H9 (cell line): ENCODE results near the gene TGFBR3L. TPM values are rescaled to one million over a fixed set of nuclear protein-coding genes. Genes with fewer than 3 reads are reported as not detected.

Experiments used
- DNase-seq: peaks from one replicate; pipeline ENCODE4 v3.0.0-alpha.2; 2017
- H2AFZ ChIP-seq: one replicate; pipeline ENCODE4 v1.6.1; 2013; ENCODE audit warnings: mild to moderate bottlenecking, low read length, control low read depth, moderate library complexity
- H2AK5ac ChIP-seq: 2 replicates; pipeline ENCODE4 v1.6.1; 2013; ENCODE audit warnings: low read length, control low read depth, mixed read lengths; ENCODE audit not compliant: insufficient read length
- H2BK120ac ChIP-seq: one replicate; pipeline ENCODE4 v1.6.1; 2013; ENCODE audit warnings: low read depth, mild to moderate bottlenecking, low read length, control low read depth, inconsistent platforms; ENCODE audit not compliant: poor library complexity, severe bottlenecking
- H2BK12ac ChIP-seq: 2 replicates; pipeline ENCODE4 v1.6.1; 2013; ENCODE audit warnings: low read length, control low read depth, mixed read lengths, low read depth; ENCODE audit not compliant: insufficient read length
- H2BK15ac ChIP-seq: 2 replicates; pipeline ENCODE4 v1.6.1; 2013; ENCODE audit warnings: low read depth, low read length, control low read depth
- H2BK20ac ChIP-seq: one replicate; pipeline ENCODE4 v1.6.1; 2013; ENCODE audit warnings: low read depth, mild to moderate bottlenecking, low read length, control low read depth, inconsistent platforms; ENCODE audit not compliant: poor library complexity, severe bottlenecking
- H2BK5ac ChIP-seq: 2 replicates; pipeline ENCODE4 v1.6.1; 2013; ENCODE audit warnings: low read length, control low read depth, mixed read lengths; ENCODE audit not compliant: insufficient read length
- H3K14ac ChIP-seq: 2 replicates; pipeline ENCODE4 v1.6.1; 2013; ENCODE audit warnings: low read length, control low read depth; ENCODE audit not compliant: insufficient read depth
- H3K18ac ChIP-seq: 2 replicates; pipeline ENCODE4 v1.6.1; 2013; ENCODE audit warnings: low read depth, mild to moderate bottlenecking, mixed read lengths, low read length, control low read depth; ENCODE audit not compliant: insufficient read length
- H3K23ac ChIP-seq: 2 replicates; pipeline ENCODE4 v1.6.1; 2013; ENCODE audit warnings: low read length, control low read depth, mixed read lengths, low read depth; ENCODE audit not compliant: insufficient read length
- H3K23me2 ChIP-seq: 2 replicates; pipeline ENCODE4 v1.6.1; 2013; ENCODE audit warnings: low read depth, mild to moderate bottlenecking, mixed read lengths, low read length, control low read depth; ENCODE audit not compliant: insufficient read length, poor library complexity, severe bottlenecking
- H3K27ac ChIP-seq: 2 replicates; pipeline ENCODE4 v1.5.1; 2013; ENCODE audit warnings: low read length, control low read depth, mixed read lengths, low read depth; ENCODE audit not compliant: insufficient read length
- H3K27me3 ChIP-seq: 2 replicates; pipeline ENCODE4 v1.6.1; 2013; ENCODE audit warnings: low read length, control low read depth, inconsistent platforms; ENCODE audit not compliant: insufficient read depth
- H3K4ac ChIP-seq: 2 replicates; pipeline ENCODE4 v1.6.1; 2013; ENCODE audit warnings: low read depth, mild to moderate bottlenecking, control low read depth, inconsistent platforms, low read length, moderate library complexity
- H3K4me1 ChIP-seq: 2 replicates; pipeline ENCODE4 v1.6.1; 2013; ENCODE audit warnings: low read length, control low read depth, inconsistent platforms; ENCODE audit not compliant: insufficient read depth
- H3K4me2 ChIP-seq: 2 replicates; pipeline ENCODE4 v1.6.1; 2013; ENCODE audit warnings: low read length, control low read depth, mixed read lengths; ENCODE audit not compliant: insufficient read length, insufficient read depth
- H3K56ac ChIP-seq: 2 replicates; pipeline ENCODE4 v1.6.1; 2013; ENCODE audit warnings: low read depth, mild to moderate bottlenecking, mixed read lengths, low read length, control low read depth; ENCODE audit not compliant: insufficient read length
- H3K79me1 ChIP-seq: 2 replicates; pipeline ENCODE4 v1.6.1; 2013; ENCODE audit warnings: low read depth, mild to moderate bottlenecking, moderate library complexity, low read length, control low read depth, inconsistent platforms; ENCODE audit not compliant: insufficient read depth, poor library complexity, severe bottlenecking
- H3K79me2 ChIP-seq: 2 replicates; pipeline ENCODE4 v1.6.1; 2013; ENCODE audit warnings: low read length, control low read depth, inconsistent platforms; ENCODE audit not compliant: insufficient read depth
- H3K9ac ChIP-seq: 2 replicates; pipeline ENCODE4 v1.6.1; 2013; ENCODE audit warnings: low read length, control low read depth, mixed read lengths; ENCODE audit not compliant: insufficient read length; ENCODE audit errors: extremely low read depth
- H3K9me3 ChIP-seq: one replicate; pipeline ENCODE4 v1.6.1; 2013; ENCODE audit warnings: low read depth, low read length, inconsistent platforms; ENCODE audit not compliant: control insufficient read depth
- H3T11ph ChIP-seq: one replicate; pipeline ENCODE4 v1.6.1; 2013; ENCODE audit warnings: mild to moderate bottlenecking, low read length, control low read depth, inconsistent platforms
- H4K20me1 ChIP-seq: one replicate; pipeline ENCODE4 v1.6.1; 2013; ENCODE audit not compliant: control insufficient read depth, insufficient read length, insufficient read depth
- H4K5ac ChIP-seq: 2 replicates; pipeline ENCODE4 v1.6.1; 2013; ENCODE audit warnings: low read depth, mild to moderate bottlenecking, mixed read lengths, low read length, control low read depth; ENCODE audit not compliant: insufficient read length
- H4K8ac ChIP-seq: replicated peaks from 2 replicates; pipeline ENCODE4 v1.6.1; 2013; ENCODE audit warnings: low read length, control low read depth, mixed read lengths, low read depth; ENCODE audit not compliant: insufficient read length
- H4K91ac ChIP-seq: 2 replicates; pipeline ENCODE4 v1.6.1; 2013; ENCODE audit warnings: low read depth, mild to moderate bottlenecking, moderate library complexity, mixed read lengths, low read length, control low read depth; ENCODE audit not compliant: insufficient read length
- H3K27ac Mint-ChIP-seq, 3 experiments: 2 replicates in 2 of 3; 3 replicates in 1 of 3; pipeline ENCODE4 v1.8.0; 2020 to 2021; ENCODE audit warnings: mixed read lengths in 3 of 3, mild to moderate bottlenecking in 1 of 3, moderate library complexity in 1 of 3
- H3K27me3 Mint-ChIP-seq: 2 replicates; pipeline ENCODE4 v1.8.0; 2021; ENCODE audit warnings: low read depth, mild to moderate bottlenecking, moderate library complexity, mixed read lengths
- H3K36me3 Mint-ChIP-seq, 3 experiments: 2 replicates in 2 of 3; 3 replicates in 1 of 3; pipeline ENCODE4 v1.8.0; 2020 to 2021; ENCODE audit warnings: low read depth in 3 of 3, mixed read lengths in 3 of 3; ENCODE audit not compliant: insufficient read depth in 1 of 3
- H3K4me1 Mint-ChIP-seq, 2 experiments: 2 replicates each; pipeline ENCODE4 v1.8.0; 2020; ENCODE audit warnings: mixed read lengths in 2 of 2
- H3K4me3 Mint-ChIP-seq, 2 experiments: 2 replicates in 1 of 2; 3 replicates in 1 of 2; pipeline ENCODE4 v1.8.0; 2020 to 2021; ENCODE audit warnings: mild to moderate bottlenecking in 2 of 2, mixed read lengths in 2 of 2, moderate library complexity in 1 of 2
- H3K9me3 Mint-ChIP-seq, 2 experiments: 2 replicates in 1 of 2; 3 replicates in 1 of 2; pipeline ENCODE4 v1.8.0; 2020; ENCODE audit warnings: mild to moderate bottlenecking in 2 of 2, mixed read lengths in 2 of 2, moderate library complexity in 1 of 2
- CTCF ChIP-seq: fragments of 200-600 bp; sonication (generic); conservative IDR thresholded peaks from 3 replicates; pipeline ENCODE4 v1.8.0; 2021; ENCODE audit warnings: antibody characterized with exemption, mild to moderate bottlenecking
- WGBS: extraction: QIAGEN DNeasy Blood & Tissue Kit; methylation state at CpG from one replicate; pipeline ENCODE4 v1.1.7; 2013; ENCODE audit warnings: missing lambda C conversion rate, low lambda C conversion rate, mixed read lengths; ENCODE audit not compliant: insufficient read length; ENCODE audit errors: extremely low coverage; 5-methylcytosine and 5-hydroxymethylcytosine counted together
- total RNA-seq: library from RNA; stranded (reverse); gene quantifications from 2 replicates; pipeline ENCODE4 v1.2.1, GENCODE V29; 2021

Gene TGFBR3L
- total RNA-seq, 1 experiment from 2014 or later = 5.5 TPM

DNA sequence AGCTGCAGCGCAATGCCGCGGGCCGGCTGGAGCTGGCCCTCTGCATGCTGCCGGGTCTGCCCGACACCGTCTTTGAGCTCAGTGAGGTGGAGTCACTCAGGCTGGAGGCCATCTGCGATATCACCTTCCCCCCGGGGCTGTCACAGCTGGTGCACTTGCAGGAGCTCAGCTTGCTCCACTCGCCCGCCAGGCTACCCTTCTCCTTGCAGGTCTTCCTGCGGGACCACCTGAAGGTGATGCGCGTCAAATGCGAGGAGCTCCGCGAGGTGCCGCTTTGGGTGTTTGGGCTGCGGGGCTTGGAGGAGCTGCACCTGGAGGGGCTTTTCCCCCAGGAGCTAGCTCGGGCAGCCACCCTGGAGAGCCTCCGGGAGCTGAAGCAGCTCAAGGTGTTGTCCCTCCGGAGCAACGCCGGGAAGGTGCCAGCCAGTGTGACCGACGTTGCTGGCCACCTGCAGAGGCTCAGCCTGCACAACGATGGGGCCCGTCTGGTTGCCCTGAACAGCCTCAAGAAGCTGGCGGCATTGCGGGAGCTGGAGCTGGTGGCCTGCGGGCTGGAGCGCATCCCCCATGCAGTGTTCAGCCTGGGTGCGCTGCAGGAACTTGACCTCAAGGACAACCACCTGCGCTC lies 14.8 kb upstream of the TGFBR3L start:
- no CpG with 5 or more reads among the region's 34 CpGs for WGBS
- H4K8ac ChIP-seq = no peak overlapping the region
- DNase-seq = no peak
- no peaks in the 10 kb centered on the region for H3K79me1 ChIP-seq
- H4K20me1 ChIP-seq = no peaks in the 10 kb centered on the region
- H3K9ac ChIP-seq = no peak overlapping the region
- Mint-ChIP-seq H3K4me3 (no peak overlapping the region), H3K27me3 (peaks cover 3% of the 10 kb centered on the region; the same call in 1 of the 2 replicates), H3K36me3 (peaks cover 8 to 18% (median 11%) of the 10 kb centered on the region in 3 experiments), H3K4me1 (peaks cover 9 to 19% of the 10 kb centered on the region in 2 experiments), H3K9me3 (no peaks in the 10 kb centered on the region; a peak in 3 of 5 replicates), H3K27ac (no peak overlapping the region)
- H2AK5ac ChIP-seq = no peak overlapping the region
- no peaks in the 10 kb centered on the region for H3K9me3 ChIP-seq
- H3K27me3 ChIP-seq = no peaks in the 10 kb centered on the region
- no peak overlapping the region for H4K5ac ChIP-seq
- no peak overlapping the region for H4K91ac ChIP-seq
- peaks cover 16% of the 10 kb centered on the region for H3K23me2 ChIP-seq
- H3K18ac ChIP-seq = no peak overlapping the region
- H2BK5ac ChIP-seq = no peak overlapping the region
- H2BK12ac ChIP-seq = no peak overlapping the region
- no peak overlapping the region for H3K14ac ChIP-seq
- H3K4ac ChIP-seq = no peak overlapping the region
- H2AFZ ChIP-seq = no peak overlapping the region
- H3K4me2 ChIP-seq = no peak overlapping the region
- no peak overlapping the region for H2BK20ac ChIP-seq
- H2BK120ac ChIP-seq = no peak overlapping the region
- no peak overlapping the region for H3T11ph ChIP-seq
- H3K23ac ChIP-seq = no peak overlapping the region
- 0 out of 2 replicates have a peak, but pooled peaks cover 4% of the 10 kb centered on the region for H3K4me1 ChIP-seq
- H3K27ac ChIP-seq = no peak overlapping the region
- no peak overlapping the region for H3K56ac ChIP-seq
- H3K79me2 ChIP-seq = peaks cover 3% of the 10 kb centered on the region; the same call in 1 of the 2 replicates
- TF ChIP-seq CTCF = no peak
- no peak overlapping the region for H2BK15ac ChIP-seq
